Keratinocyte (primary cell): ENCODE results near the gene ZNF516.

Source experiments
- CTCF ChIP-seq, 3 experiments: IDR thresholded peaks in 1 of 3; conservative IDR thresholded peaks in 1 of 3; optimal IDR thresholded peaks in 1 of 3; 2 replicates in 2 of 3; 3 replicates in 1 of 3; pipeline versions ENCODE3 to v1.5.1; 2011; ENCODE audit warnings: low read length in 3 of 3, mild to moderate bottlenecking in 3 of 3, moderate library complexity in 2 of 3, control low read depth in 1 of 3, inconsistent platforms in 1 of 3; ENCODE audit not compliant: insufficient read depth in 2 of 3; ENCODE audit errors: extremely low read depth in 1 of 3
- EZH2 ChIP-seq: IDR thresholded peaks from one replicate; pipeline ENCODE4 v1.6.1; 2012; ENCODE audit warnings: inconsistent platforms, mild to moderate bottlenecking, low read length, moderate library complexity

- no peak for TF ChIP-seq CTCF (optimal IDR thresholded peaks at IDR 0.05 in 1 of 3, IDR thresholded peaks at IDR 0.05 in 1 of 3, conservative IDR thresholded peaks at IDR 0.05 in 1 of 3; ENCODE audit: extremely low read depth in 1 of 3, insufficient read depth in 2 of 3, low read length in 3 of 3)
- TF ChIP-seq EZH2 = no peak
Observed at GRCh38 chr18:76346490-76347130, 148.4 kb downstream of the ZNF516 start.
